ENCODE measurements around the gene SECTM1.

GRCh38 chr17:82323514-82324234 lies 9.9 kb downstream of the SECTM1 start:
- TF ChIP-seq EP300 (IDR thresholded peaks at IDR 0.05), result no peak
- no peak for TF ChIP-seq MYC (IDR thresholded peaks at IDR 0.05; ENCODE audit: borderline replicate concordance, low read length)
- no peak for TF ChIP-seq POLR2A (IDR thresholded peaks at IDR 0.05; ENCODE audit: low read length)
- TF ChIP-seq CTCF (IDR thresholded peaks at IDR 0.05), result no peak
- TF ChIP-seq BHLHE40 (IDR thresholded peaks at IDR 0.05; ENCODE audit: low read depth, low read length), result no peak
- TF ChIP-seq MAX (IDR thresholded peaks at IDR 0.05), result no peak
- TF ChIP-seq BCL3 (IDR thresholded peaks at IDR 0.05), result no peak
- no peak for TF ChIP-seq REST (IDR thresholded peaks at IDR 0.05)
- no peak for TF ChIP-seq E2F6 (IDR thresholded peaks at IDR 0.05; ENCODE audit: borderline replicate concordance, low read depth)
- no peak for TF ChIP-seq MAFK (IDR thresholded peaks at IDR 0.05; ENCODE audit: partially characterized antibody)
- no peak for TF ChIP-seq PHF8 (IDR thresholded peaks at IDR 0.05; ENCODE audit: borderline replicate concordance, low read depth)
- TF ChIP-seq USF2 (IDR thresholded peaks at IDR 0.05), result no peak
- no peak for TF ChIP-seq ATOH8 (CRISPR knock-in tag; IDR thresholded peaks at IDR 0.05; ENCODE audit: low read depth)
